H1 (cell line): ENCODE data around the gene ZNF555. TPM values are rescaled to one million over a fixed set of nuclear protein-coding genes. Genes with fewer than 3 reads are reported as not detected.

Source experiments
- CBX5 ChIP-seq: fragments of 300-800, 300-1000 bp; sonication (generic); IDR thresholded peaks from 2 replicates; pipeline ENCODE4 v1.7.1; 2016; ENCODE audit warnings: antibody characterized with exemption, low read length, low read depth
- POU5F1 ChIP-seq: IDR thresholded peaks from 2 replicates; pipeline ENCODE4 v1.6.1; 2011; ENCODE audit warnings: low read depth, mild to moderate bottlenecking, low read length, moderate library complexity
- SIN3A ChIP-seq, 2 experiments: IDR thresholded peaks in 1 of 2; conservative IDR thresholded peaks in 1 of 2; 2 replicates each; pipeline ENCODE4 v1.6.1; 2011 to 2012; ENCODE audit warnings: low read length in 2 of 2, improper control_type of control experiment in 1 of 2, low read depth in 1 of 2, mild to moderate bottlenecking in 1 of 2
- SP1 ChIP-seq: IDR thresholded peaks from 2 replicates; pipeline ENCODE4 v1.6.1; 2011; ENCODE audit warnings: low read depth, low read length
- YY1 ChIP-seq: IDR thresholded peaks from 2 replicates; pipeline ENCODE4 v1.6.1; 2011; ENCODE audit warnings: low read depth, mild to moderate bottlenecking, low read length
- polyA plus RNA-seq, 7 experiments: library from polyadenylated mRNA; depleted of rRNA in 3 of 7; stranded (reverse) in 5 of 7; unstranded in 2 of 7; fragments of >200 nt in 5 of 7; fragments of 200-250 nt in 2 of 7; gene quantifications; 1 replicate in 5 of 7; 2 replicates in 1 of 7; 4 replicates in 1 of 7; pipeline versions ENCODE4 v1.2.1 to v1.2.3, GENCODE V29; 2011 to 2013; ENCODE audit warnings: missing spikeins in 2 of 7, mixed read lengths in 2 of 7
- total RNA-seq: library from RNA; stranded (reverse); fragmentation: NEBNext Ultra II Directional; extraction: Animal tissue kit (Norgen Biotek cat#: 25700); gene quantifications from 2 replicates; pipeline ENCODE4 v1.2.1, GENCODE V29; 2021
- TF ChIP-seq, protein P1 (sequence below): fragments of 300-600 bp; sonication (generic); IDR thresholded peaks from 2 replicates; pipeline ENCODE4 v1.7.1; 2012; ENCODE audit warnings: low read length, moderate library complexity, mild to moderate bottlenecking, inconsistent platforms; ENCODE audit not compliant: insufficient replicate concordance

ZNF555 gene
- total and polyA plus RNA-seq, 2 of the 8 experiments (the other 6 are each of a cell fraction or from before 2014, with no cell fraction given): 1.6 to 5.7 TPM

DNA sequence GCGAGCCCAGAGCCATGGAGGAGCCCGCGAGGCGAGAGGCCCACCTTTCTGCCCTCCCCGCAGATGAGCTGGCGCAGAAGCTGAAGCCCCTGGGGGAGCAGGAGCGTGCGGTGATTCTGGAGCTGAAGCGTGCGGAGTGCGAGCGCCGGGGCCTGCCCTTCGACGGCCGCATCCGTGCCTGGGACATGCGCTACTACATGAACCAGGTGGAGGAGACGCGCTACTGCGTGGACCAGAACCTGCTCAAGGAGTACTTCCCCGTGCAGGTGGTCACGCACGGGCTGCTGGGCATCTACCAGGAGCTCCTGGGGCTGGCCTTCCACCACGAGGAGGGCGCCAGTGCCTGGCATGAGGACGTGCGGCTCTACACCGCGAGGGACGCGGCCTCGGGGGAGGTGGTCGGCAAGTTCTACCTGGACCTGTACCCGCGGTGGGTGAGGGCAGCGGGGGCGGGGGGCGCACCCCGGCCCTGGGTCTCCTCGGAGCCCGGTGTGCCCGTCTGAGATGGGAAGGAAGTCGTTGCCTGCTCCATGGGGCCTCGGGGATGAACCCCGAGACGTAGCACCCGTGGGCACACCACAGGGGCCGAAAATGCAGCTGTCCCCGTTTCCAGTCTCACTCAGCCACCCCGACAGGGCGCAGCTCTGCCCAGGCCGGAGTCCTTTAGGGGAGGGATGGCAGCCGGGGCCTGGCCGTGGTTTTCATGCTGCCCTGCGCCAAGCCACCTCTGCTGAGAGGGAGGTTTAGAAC lies 33.7 kb upstream of the ZNF555 start (continued):
- TF ChIP-seq, protein P1, sequence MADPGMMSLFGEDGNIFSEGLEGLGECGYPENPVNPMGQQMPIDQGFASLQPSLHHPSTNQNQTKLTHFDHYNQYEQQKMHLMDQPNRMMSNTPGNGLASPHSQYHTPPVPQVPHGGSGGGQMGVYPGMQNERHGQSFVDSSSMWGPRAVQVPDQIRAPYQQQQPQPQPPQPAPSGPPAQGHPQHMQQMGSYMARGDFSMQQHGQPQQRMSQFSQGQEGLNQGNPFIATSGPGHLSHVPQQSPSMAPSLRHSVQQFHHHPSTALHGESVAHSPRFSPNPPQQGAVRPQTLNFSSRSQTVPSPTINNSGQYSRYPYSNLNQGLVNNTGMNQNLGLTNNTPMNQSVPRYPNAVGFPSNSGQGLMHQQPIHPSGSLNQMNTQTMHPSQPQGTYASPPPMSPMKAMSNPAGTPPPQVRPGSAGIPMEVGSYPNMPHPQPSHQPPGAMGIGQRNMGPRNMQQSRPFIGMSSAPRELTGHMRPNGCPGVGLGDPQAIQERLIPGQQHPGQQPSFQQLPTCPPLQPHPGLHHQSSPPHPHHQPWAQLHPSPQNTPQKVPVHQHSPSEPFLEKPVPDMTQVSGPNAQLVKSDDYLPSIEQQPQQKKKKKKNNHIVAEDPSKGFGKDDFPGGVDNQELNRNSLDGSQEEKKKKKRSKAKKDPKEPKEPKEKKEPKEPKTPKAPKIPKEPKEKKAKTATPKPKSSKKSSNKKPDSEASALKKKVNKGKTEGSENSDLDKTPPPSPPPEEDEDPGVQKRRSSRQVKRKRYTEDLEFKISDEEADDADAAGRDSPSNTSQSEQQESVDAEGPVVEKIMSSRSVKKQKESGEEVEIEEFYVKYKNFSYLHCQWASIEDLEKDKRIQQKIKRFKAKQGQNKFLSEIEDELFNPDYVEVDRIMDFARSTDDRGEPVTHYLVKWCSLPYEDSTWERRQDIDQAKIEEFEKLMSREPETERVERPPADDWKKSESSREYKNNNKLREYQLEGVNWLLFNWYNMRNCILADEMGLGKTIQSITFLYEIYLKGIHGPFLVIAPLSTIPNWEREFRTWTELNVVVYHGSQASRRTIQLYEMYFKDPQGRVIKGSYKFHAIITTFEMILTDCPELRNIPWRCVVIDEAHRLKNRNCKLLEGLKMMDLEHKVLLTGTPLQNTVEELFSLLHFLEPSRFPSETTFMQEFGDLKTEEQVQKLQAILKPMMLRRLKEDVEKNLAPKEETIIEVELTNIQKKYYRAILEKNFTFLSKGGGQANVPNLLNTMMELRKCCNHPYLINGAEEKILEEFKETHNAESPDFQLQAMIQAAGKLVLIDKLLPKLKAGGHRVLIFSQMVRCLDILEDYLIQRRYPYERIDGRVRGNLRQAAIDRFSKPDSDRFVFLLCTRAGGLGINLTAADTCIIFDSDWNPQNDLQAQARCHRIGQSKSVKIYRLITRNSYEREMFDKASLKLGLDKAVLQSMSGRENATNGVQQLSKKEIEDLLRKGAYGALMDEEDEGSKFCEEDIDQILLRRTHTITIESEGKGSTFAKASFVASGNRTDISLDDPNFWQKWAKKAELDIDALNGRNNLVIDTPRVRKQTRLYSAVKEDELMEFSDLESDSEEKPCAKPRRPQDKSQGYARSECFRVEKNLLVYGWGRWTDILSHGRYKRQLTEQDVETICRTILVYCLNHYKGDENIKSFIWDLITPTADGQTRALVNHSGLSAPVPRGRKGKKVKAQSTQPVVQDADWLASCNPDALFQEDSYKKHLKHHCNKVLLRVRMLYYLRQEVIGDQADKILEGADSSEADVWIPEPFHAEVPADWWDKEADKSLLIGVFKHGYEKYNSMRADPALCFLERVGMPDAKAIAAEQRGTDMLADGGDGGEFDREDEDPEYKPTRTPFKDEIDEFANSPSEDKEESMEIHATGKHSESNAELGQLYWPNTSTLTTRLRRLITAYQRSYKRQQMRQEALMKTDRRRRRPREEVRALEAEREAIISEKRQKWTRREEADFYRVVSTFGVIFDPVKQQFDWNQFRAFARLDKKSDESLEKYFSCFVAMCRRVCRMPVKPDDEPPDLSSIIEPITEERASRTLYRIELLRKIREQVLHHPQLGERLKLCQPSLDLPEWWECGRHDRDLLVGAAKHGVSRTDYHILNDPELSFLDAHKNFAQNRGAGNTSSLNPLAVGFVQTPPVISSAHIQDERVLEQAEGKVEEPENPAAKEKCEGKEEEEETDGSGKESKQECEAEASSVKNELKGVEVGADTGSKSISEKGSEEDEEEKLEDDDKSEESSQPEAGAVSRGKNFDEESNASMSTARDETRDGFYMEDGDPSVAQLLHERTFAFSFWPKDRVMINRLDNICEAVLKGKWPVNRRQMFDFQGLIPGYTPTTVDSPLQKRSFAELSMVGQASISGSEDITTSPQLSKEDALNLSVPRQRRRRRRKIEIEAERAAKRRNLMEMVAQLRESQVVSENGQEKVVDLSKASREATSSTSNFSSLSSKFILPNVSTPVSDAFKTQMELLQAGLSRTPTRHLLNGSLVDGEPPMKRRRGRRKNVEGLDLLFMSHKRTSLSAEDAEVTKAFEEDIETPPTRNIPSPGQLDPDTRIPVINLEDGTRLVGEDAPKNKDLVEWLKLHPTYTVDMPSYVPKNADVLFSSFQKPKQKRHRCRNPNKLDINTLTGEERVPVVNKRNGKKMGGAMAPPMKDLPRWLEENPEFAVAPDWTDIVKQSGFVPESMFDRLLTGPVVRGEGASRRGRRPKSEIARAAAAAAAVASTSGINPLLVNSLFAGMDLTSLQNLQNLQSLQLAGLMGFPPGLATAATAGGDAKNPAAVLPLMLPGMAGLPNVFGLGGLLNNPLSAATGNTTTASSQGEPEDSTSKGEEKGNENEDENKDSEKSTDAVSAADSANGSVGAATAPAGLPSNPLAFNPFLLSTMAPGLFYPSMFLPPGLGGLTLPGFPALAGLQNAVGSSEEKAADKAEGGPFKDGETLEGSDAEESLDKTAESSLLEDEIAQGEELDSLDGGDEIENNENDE: no peak
- TF ChIP-seq CBX5 (no peak), YY1 (no peak), SP1 (no peak), SIN3A (conservative IDR thresholded peaks at IDR 0.05 in 1 of 2, IDR thresholded peaks at IDR 0.05 in 1 of 2; ENCODE audit: low read depth in 1 of 2, low read length in 2 of 2) (no peak), POU5F1 (no peak)
